KOPT-K1 (cell line): ENCODE measurements around the gene ID3.

ENCODE experiments used
- H3K27ac ChIP-seq: fragments of 200-600 bp; sonication (generic); 2 replicates; pipeline ENCODE4 v1.5.1; 2016; ENCODE audit warnings: antibody characterized with exemption, mild to moderate bottlenecking, low read depth, low read length; ENCODE audit not compliant: poor library complexity, severe bottlenecking
- H3K36me3 ChIP-seq: fragments of 200-600 bp; sonication (generic); 2 replicates; pipeline ENCODE4 v1.5.1; 2017; ENCODE audit warnings: antibody characterized with exemption, mild to moderate bottlenecking, low read length, moderate library complexity; ENCODE audit not compliant: insufficient read depth
- H3K9me3 ChIP-seq: fragments of 200-600 bp; sonication (generic); 2 replicates; pipeline ENCODE4 v1.5.1; 2017; ENCODE audit warnings: antibody characterized with exemption, low read length, mild to moderate bottlenecking; ENCODE audit not compliant: insufficient read depth, poor library complexity, severe bottlenecking

Gene ID3

DNA sequence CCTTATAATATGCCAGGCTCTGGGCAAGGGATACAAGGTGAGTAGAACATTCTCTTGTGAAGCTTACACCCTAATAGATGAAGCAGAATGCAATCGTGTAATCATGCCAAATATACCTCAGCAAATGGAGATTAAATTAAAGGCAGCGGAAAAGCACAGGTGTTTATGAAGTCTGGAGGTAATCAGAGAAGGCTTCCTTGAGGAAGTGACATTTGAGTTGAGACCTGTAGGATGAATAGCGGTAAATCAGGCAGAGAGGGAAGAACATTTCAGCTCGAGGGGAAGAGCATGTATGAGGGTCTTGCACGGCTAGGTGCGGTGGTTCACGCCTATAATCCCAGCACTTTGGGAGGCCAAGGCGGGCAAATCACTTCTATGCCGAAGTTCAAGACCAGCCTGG is 41.7 kb downstream of the ID3 start:
- Histone ChIP-seq H3K9me3 (no peaks in the 10 kb centered on the region), H3K27ac (no peak overlapping the region), H3K36me3 (peaks cover 100% of the 10 kb centered on the region)

DNA sequence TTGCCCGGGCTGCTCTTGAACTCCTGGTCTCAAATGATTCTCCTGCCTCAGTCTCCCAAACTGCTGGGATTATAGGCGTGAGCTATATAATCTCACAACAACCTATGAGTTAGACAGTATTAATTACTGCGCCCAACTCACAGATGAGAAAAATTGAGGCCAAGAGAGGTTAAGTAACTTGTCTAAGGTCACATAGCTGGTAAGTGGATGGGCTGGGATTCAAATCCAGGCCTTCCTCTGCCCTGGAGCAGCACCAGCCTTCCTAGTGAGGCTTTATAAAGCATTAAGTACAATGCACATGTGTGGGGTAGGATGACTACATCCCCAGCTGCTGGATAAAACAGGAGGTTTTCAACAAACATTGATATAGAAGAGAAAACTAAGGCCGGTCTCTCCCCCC is 43.4 kb downstream of the ID3 start:
- Histone ChIP-seq H3K27ac (no peak overlapping the region), H3K9me3 (no peaks in the 10 kb centered on the region), H3K36me3 (peaks cover 100% of the 10 kb centered on the region)

DNA sequence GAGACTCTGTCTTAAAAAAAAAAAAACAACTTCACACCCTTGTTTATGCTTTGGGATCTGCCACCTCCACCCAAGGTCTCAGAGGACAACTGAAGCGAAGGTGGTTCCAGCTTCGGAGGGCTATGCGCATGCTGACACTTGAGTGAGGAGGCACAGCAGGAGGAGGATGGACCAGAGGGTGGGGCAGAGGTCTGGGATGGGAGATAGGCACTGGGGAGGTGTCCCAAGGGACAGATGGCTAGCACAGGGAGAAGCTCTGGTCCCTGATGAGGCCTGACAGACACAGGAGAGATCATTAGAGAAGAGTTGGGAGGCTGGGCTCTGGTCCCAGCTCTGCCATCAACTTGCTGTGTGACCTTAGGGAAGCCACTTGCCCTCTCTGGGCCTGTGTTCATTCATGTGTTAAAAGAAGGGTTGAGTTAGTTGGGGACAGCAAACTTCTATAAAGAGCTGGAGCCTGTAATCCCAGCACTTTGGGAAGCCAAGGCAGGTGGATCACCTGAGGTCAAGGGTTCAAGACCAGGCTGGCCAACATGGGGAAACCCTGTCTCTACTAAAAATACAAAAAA is 45.1 kb downstream of the ID3 start:
- Histone ChIP-seq H3K27ac (no peak overlapping the region), H3K36me3 (peaks cover 100% of the 10 kb centered on the region), H3K9me3 (no peaks in the 10 kb centered on the region)

DNA sequence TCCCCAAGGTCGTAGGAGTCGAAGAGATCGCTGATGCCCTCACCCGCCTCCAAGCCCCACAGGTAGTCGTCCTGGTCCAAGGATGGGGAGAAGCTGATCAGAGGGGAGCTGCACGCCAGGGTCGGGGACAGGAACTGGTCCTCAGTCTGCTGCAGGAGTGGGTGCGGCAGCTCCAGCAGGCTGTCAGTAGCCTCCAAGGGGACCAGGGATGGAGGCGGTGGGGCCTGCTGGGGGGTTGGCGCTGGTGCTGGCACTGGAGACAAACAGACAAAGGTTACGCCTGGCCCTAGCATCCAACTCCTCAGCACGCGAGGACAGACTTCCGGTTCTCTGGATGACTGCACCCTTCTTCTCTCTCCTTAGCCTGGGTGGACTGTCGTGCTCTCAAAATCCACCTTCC is 49.4 kb downstream of the ID3 start:
- H3K36me3 ChIP-seq: peaks cover 100% of the 10 kb centered on the region
- no peaks in the 10 kb centered on the region for H3K9me3 ChIP-seq
- no peak overlapping the region for H3K27ac ChIP-seq
